K562 (cell line): ENCODE results near the gene SETD4. TPM values are rescaled to one million over a fixed set of nuclear protein-coding genes. Genes with fewer than 3 reads are reported as not detected.
A peak's percentile ranks its signal among the peaks of the same experiment; 100 is the strongest.

Source experiments
- ARID1B ChIP-seq: fragments of 450-650 bp; IDR thresholded peaks from 2 replicates; pipeline ENCODE4 v1.6.1; 2016; ENCODE audit warnings: antibody characterized with exemption, mild to moderate bottlenecking, inconsistent platforms
- ATF7 ChIP-seq: fragments of 450-650 bp; IDR thresholded peaks from 2 replicates; pipeline ENCODE4 v1.7.1; 2014; ENCODE audit warnings: mild to moderate bottlenecking, moderate library complexity
- FOXK2 ChIP-seq, 2 experiments: fragments of 450-650 bp; IDR thresholded peaks in 1 of 2; conservative IDR thresholded peaks in 1 of 2; 2 replicates each; pipeline ENCODE4 v1.6.1; 2016; ENCODE audit warnings: low read depth in 2 of 2, mild to moderate bottlenecking in 1 of 2
- FUS ChIP-seq: fragments of 200-400 bp; formaldehyde crosslinking; optimal IDR thresholded peaks from 2 replicates; pipeline ENCODE3; 2017; ENCODE audit warnings: low read depth, low read length
- L3MBTL2 ChIP-seq: fragments of 450-650 bp; IDR thresholded peaks from 2 replicates; pipeline ENCODE4 v1.6.1; 2016; ENCODE audit warnings: mild to moderate bottlenecking, moderate library complexity
- SMAD2 ChIP-seq: fragments of 150-350 bp; IDR thresholded peaks from 2 replicates; pipeline ENCODE4 v1.6.1; 2014; ENCODE audit warnings: low read depth, mild to moderate bottlenecking, low read length
- SNIP1 ChIP-seq: fragments of 450-650 bp; IDR thresholded peaks from 2 replicates; pipeline ENCODE4 v1.7.1; 2017; ENCODE audit warnings: low read depth, mild to moderate bottlenecking
- STAT5A ChIP-seq: IDR thresholded peaks from 2 replicates; pipeline ENCODE4 v1.6.1; 2012; ENCODE audit warnings: low read length, inconsistent platforms, borderline replicate concordance
- TAF15 ChIP-seq: fragments of 200-400 bp; formaldehyde crosslinking; IDR thresholded peaks from 2 replicates; pipeline ENCODE4 v1.6.1; 2017; ENCODE audit warnings: mild to moderate bottlenecking, low read depth, low read length, moderate library complexity
- TAL1 ChIP-seq: fragments of 450-650 bp; IDR thresholded peaks from 2 replicates; pipeline ENCODE4 v1.6.1; 2016; ENCODE audit warnings: mild to moderate bottlenecking
- ZNF316 ChIP-seq: fragments of 450-650 bp; IDR thresholded peaks from 2 replicates; pipeline ENCODE4 v1.6.1; 2016
- ZNF551 ChIP-seq: fragments of 250-450 bp; sonication (Bioruptor Pico); IDR thresholded peaks from 2 replicates; pipeline ENCODE4 v1.5.0; 2021; ENCODE audit warnings: mild to moderate bottlenecking, moderate library complexity
- ZNF644 ChIP-seq: fragments of 200-800 bp; sonication (Bioruptor generic); IDR thresholded peaks from 2 replicates; pipeline ENCODE4 v1.6.1; 2016; ENCODE audit warnings: low read depth, missing genetic modification characterization, missing compliant biosample characterization
- ZNF668 ChIP-seq: fragments of 250-450 bp; sonication (Bioruptor Pico); IDR thresholded peaks from 2 replicates; pipeline ENCODE4 v1.8.0; 2022; ENCODE audit warnings: mild to moderate bottlenecking, inconsistent platforms
- polyA plus RNA-seq, 8 experiments: library from polyadenylated mRNA; depleted of rRNA in 4 of 8; stranded (reverse) in 5 of 8; unstranded in 3 of 8; fragments of >200 nt; fragmentation: Nextera tagmentation in 2 of 8; fragmentation: Illumina TruSeq in 1 of 8; extraction: Ambion mirVana in 2 of 8; extraction: Trizol in 1 of 8; gene quantifications; 2 replicates each; pipeline versions ENCODE4 v1.2.1 to v1.2.3, GENCODE V29; 2011 to 2014; ENCODE audit warnings: inconsistent platforms in 1 of 8, missing spikeins in 1 of 8
- total RNA-seq, 7 experiments: library from RNA; depleted of rRNA in 6 of 7; stranded (reverse); fragments of >200 nt in 6 of 7; fragmentation: Illumina TruSeq in 2 of 7; extraction: Trizol in 2 of 7; gene quantifications; 2 replicates each; pipeline versions ENCODE4 v1.2.1 to v1.2.3, GENCODE V29; 2011 to 2021; ENCODE audit warnings: low replicate concordance in 1 of 7
- TF ChIP-seq, protein P1 (sequence below): fragments of 450-650 bp; IDR thresholded peaks from 2 replicates; pipeline ENCODE4 v1.6.1; 2016; ENCODE audit warnings: missing biosample characterization, missing genetic modification characterization
- TF ChIP-seq, protein P2 (sequence below), 2 experiments: fragments of 450-650 bp in 1 of 2; sonication (generic) in 1 of 2; formaldehyde crosslinking in 1 of 2; IDR thresholded peaks; 2 replicates each; pipeline versions ENCODE4 v1.7.1 to v1.9.0; 2016 to 2022; ENCODE audit warnings: inconsistent platforms in 1 of 2, mild to moderate bottlenecking in 1 of 2, missing genetic modification reagents in 1 of 2
- TF ChIP-seq, protein P3 (sequence below): IDR thresholded peaks from 2 replicates; pipeline ENCODE4 v1.6.1; 2016; ENCODE audit warnings: missing genetic modification characterization, missing compliant biosample characterization

SETD4 gene
- total and polyA plus RNA-seq, 9 of the 15 experiments (the other 6 are each of a cell fraction or from before 2014, with no cell fraction given) = 16.1 to 51.3 (median 25.7) TPM

DNA sequence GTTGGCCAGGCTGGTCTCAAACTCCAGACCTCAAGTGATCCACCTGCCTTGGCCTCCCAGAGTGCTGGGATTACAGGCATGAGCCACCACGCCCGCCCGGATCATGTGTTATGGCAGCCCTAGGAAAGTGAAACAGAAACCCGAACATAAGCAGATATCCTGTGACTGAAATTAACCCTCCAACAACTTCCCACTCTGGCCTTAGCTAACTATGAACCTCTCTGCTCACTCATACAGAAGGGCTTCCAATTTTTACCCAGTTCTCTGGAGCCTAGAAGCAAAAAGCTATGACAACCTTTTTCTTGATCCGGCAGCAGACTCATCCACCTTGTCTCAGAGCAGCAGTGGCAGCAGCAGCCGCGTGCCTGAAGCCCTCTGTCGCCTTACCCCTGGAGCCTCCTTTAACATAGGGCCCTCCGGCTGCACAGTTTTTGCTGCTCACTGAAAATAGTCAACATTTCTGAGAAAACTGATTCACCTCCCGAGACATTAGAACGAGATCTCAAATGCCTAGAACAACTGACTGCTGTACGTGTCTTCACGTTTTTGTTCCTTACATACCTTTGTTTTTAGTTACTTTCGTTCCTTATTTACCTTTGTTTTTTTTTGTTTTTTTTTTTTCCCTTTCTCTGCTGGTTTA is 18.8 kb upstream of the SETD4 start (continued):
- TF ChIP-seq STAT5A (no peak), TAF15 (no peak), FUS (no peak), ATF7 (0 out of 2 replicates have a peak, but pooled peaks have one; percentile 19), ZNF644 (tag) (peak; percentile 57; the same call in 1 of the 2 replicates), ZNF316 (no peak), ZNF668 (CRISPR knock-in tag) (0 out of 2 replicates have a peak, but pooled peaks have one; percentile 54), ZNF551 (CRISPR knock-in tag) (no peak), ARID1B (peak; percentile 26; the same call in 1 of the 2 replicates), FOXK2 (conservative IDR thresholded peaks at IDR 0.05 in 1 of 2, IDR thresholded peaks at IDR 0.05 in 1 of 2; ENCODE audit: low read depth in 2 of 2) (peak; percentile 68 to 69), SNIP1 (no peak), SMAD2 (no peak), TAL1 (no peak), L3MBTL2 (peak; percentile 96)
- TF ChIP-seq, protein P1, sequence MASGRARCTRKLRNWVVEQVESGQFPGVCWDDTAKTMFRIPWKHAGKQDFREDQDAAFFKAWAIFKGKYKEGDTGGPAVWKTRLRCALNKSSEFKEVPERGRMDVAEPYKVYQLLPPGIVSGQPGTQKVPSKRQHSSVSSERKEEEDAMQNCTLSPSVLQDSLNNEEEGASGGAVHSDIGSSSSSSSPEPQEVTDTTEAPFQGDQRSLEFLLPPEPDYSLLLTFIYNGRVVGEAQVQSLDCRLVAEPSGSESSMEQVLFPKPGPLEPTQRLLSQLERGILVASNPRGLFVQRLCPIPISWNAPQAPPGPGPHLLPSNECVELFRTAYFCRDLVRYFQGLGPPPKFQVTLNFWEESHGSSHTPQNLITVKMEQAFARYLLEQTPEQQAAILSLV = 0 out of 2 replicates have a peak, but pooled peaks have one; percentile 31
- TF ChIP-seq, protein P2, sequence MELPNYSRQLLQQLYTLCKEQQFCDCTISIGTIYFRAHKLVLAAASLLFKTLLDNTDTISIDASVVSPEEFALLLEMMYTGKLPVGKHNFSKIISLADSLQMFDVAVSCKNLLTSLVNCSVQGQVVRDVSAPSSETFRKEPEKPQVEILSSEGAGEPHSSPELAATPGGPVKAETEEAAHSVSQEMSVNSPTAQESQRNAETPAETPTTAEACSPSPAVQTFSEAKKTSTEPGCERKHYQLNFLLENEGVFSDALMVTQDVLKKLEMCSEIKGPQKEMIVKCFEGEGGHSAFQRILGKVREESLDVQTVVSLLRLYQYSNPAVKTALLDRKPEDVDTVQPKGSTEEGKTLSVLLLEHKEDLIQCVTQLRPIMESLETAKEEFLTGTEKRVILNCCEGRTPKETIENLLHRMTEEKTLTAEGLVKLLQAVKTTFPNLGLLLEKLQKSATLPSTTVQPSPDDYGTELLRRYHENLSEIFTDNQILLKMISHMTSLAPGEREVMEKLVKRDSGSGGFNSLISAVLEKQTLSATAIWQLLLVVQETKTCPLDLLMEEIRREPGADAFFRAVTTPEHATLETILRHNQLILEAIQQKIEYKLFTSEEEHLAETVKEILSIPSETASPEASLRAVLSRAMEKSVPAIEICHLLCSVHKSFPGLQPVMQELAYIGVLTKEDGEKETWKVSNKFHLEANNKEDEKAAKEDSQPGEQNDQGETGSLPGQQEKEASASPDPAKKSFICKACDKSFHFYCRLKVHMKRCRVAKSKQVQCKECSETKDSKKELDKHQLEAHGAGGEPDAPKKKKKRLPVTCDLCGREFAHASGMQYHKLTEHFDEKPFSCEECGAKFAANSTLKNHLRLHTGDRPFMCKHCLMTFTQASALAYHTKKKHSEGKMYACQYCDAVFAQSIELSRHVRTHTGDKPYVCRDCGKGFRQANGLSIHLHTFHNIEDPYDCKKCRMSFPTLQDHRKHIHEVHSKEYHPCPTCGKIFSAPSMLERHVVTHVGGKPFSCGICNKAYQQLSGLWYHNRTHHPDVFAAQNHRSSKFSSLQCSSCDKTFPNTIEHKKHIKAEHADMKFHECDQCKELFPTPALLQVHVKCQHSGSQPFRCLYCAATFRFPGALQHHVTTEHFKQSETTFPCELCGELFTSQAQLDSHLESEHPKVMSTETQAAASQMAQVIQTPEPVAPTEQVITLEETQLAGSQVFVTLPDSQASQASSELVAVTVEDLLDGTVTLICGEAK (IDR thresholded peaks at IDR 0.05) = peak; percentile 68
- TF ChIP-seq, protein P2 (CRISPR knock-in tag; IDR thresholded peaks at IDR 0.05) = no peak
- TF ChIP-seq, protein P3, sequence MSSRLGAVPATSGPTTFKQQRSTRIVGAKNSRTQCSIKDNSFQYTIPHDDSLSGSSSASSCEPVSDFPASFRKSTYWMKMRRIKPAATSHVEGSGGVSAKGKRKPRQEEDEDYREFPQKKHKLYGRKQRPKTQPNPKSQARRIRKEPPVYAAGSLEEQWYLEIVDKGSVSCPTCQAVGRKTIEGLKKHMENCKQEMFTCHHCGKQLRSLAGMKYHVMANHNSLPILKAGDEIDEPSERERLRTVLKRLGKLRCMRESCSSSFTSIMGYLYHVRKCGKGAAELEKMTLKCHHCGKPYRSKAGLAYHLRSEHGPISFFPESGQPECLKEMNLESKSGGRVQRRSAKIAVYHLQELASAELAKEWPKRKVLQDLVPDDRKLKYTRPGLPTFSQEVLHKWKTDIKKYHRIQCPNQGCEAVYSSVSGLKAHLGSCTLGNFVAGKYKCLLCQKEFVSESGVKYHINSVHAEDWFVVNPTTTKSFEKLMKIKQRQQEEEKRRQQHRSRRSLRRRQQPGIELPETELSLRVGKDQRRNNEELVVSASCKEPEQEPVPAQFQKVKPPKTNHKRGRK = peak; percentile 76
